Measurements from ENCODE around the gene RAE1.

Gene RAE1

DNA sequence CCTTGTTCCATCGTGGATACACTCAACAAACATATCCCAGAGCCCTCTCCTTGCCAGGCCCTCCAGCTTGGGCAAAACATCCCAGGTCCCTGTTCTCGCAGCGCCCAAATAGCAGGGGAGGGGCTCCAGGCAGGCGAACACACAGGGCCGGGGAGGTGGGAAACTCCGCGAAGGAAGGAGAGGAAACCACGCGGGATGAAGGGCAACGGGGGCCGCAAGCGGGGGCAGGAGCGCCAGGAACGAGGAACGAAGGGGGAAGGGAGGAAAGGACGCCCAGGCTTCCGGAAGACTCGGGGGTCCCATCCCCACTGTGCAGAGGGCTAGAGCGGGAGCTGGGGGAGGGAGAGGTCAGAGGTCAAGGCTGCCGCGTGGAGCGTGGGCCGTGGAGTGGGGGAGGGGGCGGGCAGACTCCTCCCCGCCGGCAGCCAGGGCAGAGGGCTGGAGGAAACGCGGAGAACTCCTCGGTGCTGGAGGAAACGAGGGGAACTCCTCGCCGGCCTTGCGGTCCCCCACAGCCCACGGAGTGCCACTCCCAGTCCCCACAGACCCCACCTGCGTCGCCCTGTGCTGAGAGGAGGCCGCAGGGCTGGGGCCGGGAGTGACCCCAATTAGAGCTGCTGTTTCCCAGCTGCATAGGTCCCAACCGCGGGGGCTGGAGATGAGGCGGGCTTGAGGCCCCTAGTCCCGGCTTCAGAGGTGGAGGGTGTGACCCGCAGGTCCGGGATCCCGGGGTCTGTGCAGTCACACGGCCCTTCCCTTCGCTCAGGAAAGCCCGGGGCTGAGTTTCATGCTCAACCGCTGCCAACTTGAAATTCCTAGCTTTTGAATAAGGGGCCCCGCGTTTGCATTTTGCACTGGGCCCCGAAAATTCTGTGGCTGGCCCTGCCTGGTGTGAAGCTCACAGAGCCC, 38.9 kb downstream of the RAE1 start:
- DNase-seq: no peak

DNA sequence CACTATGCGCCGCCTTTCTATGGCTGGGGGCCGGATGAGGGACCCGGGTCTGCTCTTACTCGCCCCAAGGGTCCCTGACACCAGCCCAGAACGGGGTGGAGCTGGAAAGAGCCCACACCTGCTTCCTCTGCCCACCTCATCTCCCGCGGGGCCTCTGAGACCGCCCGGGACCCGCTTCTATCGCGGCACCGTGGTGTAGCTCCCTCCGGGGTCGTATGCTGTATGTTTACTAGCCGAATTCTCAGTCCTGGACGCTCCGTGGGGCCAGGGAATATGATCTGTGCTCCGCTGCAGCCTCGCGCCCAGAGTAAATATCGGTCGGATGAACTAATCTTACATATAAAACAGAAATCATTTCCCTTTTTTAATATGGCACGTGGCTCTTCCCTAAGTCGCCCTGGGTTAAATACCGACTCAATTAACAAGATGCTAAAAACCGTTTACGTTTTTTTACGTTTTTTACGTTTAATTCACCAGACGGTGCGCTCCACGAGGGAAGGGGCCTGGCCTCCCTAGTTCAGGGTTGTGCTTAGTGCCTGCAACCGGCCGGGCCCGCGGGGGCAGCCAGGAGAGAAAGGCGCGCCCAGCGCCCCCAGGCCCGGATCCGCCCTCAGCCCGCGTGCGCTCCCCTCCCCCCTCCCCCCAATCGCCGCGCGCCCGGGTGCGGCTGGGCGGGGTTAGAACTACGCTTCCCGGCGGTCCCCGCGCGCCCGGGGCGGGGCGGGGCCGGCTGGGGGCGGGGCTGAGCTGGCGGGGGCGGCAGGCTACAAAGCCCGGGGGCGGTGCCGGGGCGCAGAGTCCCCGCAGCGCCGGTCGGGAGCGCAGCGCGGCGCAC, 39.8 kb downstream of the RAE1 start, which contains the start of gene RBM38:
Gene RBM38, plus strand, starts transcription at position 793 of the 835 bp plus-strand sequence. CDS start 186 bp downstream, outside the sequence.
- peak; percentile 30 for DNase-seq

DNA sequence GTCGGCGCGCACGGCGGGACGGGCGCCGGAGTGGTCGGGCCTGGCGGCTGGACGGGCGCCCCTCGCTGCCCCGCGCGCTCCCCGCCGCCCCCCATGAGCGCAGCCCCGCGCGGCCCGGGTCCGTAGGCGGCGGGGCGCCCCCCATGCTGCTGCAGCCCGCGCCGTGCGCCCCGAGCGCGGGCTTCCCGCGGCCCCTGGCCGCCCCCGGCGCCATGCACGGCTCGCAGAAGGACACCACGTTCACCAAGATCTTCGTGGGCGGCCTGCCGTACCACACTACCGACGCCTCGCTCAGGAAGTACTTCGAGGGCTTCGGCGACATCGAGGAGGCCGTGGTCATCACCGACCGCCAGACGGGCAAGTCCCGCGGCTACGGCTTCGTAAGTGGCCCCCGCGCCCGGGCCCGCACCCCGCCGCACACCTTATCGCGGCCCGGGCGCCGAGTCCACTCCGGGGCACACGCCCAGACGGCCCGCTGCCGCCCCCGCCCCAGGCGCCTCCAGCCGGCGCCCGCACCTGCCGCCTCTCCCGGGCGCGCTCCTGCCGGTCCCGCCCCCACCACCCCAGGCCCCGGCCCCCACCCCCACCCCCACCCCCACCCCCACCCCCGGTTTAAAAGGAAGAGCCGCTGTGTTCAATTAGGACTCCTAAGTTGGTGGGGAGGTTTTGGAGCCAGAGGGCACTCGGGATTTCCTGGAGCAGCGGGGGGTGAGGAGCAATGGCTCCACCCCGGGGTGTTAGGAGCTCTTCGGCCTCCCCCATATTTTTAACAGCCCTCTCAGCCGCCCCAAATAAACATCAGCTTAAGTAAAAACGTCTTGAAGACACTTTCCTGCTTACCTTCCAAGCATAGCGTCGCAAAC, 40.6 kb downstream of the RAE1 start:
- peak; percentile 6 for DNase-seq

DNA sequence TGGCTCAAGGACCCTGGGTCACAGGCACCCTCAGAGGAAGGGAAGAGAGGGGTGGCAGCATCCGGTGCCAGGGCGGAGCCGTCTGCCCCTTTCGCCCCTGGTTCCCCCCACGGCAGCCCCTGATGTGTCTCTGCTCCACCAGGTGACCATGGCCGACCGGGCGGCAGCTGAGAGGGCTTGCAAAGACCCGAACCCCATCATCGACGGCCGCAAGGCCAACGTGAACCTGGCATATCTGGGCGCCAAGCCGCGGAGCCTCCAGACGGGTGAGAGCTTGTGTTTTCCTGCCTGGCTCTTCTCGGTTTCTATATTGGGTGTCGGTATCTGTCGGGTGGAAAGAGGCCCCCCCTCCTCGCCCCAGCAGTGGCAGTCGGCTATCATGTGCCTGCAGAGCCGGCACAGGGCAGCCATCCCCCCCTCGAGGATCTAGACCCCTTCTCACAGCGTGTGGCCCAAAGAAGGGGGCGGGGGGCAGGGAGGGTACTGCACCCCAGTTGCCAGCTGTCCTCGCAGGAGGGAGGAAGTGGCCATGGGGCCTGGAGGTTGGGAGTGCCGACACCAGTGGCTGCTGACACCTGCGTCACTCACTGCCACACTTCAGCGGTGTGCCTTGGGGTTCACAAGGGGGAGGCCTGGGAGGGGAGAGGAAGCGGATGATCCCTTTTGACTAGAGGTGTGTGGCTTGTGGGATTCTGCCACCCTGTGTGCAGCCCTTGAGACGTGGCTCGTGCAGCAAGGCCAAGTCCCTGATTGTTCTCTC, 41.6 kb downstream of the RAE1 start:
- DNase-seq: peak; percentile 10

DNA sequence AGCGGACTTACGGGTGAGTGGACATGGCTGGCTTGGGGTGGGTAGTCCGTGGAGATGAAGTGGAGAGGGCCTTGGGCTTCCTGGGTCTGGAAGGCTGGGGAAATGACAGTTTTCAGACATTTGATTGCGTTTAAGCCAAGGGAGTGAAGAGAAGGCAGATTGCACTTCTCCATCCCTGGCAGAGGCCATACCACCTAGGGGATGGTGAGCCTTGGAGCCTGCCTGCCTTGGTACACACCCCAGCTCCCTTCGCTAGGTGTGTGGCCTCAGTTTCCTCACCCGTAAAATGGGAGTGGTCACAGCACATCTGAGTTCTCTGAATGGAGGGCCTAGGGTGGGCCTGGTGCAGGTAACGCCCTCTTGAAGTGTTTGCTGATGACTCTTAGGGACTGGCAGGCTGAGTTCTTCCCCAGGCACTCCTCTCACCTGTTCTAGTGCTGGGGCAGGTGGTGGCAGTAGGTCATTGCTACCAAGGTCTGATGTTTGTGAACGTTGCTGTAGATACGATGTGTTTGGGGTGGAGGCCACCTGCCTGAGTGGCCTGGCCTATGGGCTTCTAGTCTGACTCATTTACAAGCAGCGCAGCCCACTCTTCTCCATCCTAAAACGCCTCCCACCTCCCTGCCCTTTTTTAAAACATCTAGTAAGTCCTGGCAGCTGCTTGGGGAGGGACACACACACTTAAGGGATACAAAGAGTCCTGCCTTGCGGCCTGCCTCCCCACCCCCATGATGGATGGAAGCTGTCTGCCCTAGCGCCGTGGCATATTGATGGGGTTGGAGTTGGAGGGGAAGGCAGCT, 42.5 kb downstream of the RAE1 start:
- DNase-seq: peak; percentile 95

DNA sequence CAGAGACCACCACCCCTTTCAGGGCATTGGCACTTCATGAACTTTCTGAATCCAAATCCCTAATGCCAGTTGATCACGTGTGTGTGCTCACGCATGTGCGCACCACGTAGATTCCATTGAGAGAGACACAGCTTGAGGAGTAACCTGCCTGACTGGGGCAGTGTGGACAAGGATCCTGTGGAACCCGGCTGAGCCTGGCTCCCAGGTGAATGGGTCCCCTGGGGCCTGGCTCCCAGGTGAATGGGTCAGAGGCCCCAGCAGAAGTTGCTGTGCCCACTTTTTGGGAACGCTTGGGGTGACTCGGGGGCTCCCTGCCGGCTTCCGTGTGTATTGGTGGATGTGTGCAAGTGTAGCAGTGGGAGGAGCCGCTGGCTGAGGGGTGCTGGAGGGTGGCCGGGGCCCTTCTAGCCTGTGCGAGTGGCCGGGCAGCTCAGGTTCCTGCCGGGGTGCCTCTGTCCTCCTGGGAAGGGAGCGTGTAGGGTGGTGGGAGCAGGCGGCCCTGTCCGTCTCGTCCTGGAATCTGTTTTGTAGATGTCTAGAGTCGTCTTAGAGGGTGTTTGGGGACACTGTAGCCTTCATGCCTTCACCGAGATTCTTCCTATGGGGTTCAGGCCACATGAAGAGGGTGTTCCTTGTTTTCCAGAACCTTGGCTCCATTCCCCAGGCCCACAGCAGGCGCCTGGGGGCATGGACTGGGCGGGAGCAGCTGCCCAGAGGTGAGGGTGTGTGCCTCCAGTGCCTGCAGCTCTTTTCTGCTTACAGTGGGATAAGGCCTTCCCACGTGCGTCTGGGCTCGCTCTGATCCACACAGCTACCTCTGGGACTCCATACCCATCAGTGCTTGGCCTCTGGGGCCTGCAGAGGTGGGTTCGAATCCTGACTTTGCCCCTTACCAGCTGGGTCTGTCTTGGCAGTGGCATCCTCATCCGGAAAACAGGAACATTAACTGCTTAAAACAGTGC, 43.3 kb downstream of the RAE1 start:
- DNase-seq: no peak

DNA sequence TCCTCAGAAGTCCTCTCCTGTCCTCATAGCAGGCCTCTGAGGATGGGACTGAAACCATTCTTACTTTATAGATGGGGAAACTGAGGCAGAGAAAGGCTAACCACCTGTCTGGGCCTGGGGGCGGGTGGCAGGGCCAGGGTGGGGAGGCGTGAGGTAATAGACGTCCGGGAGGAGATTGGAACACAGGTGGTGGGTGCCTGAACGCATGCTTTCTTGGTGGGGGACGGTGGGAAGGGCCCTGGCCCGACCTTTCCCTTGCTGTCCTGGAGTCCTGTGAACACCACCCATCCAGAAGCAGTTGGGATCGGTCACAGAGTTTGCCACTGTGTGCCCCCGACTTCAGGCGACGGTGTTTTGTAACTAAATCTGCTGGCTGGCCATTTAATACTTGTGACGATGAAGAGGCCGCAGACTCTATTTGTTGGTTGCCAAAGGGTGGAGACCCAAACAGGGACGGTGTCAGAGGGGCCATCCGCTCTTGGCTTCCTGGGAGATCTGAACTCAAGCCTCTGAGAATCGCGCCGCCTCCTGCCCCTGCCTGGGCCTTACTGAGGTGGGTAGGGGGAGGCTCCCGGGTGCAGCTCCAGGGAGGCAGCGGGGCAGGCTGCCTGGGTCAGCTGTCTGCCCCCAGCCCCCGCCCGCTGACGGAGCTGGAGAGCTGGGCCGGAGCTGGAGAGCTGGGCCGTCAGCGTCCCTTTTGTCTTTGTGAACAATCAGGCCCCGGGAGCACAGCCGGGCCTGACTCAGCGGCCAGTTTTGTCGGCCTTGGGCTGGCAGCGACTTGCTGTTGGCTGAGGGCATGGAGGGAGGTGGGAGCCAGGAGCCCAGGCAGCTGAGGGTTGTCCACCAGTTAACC, 44.3 kb downstream of the RAE1 start:
- no peak for DNase-seq

DNA sequence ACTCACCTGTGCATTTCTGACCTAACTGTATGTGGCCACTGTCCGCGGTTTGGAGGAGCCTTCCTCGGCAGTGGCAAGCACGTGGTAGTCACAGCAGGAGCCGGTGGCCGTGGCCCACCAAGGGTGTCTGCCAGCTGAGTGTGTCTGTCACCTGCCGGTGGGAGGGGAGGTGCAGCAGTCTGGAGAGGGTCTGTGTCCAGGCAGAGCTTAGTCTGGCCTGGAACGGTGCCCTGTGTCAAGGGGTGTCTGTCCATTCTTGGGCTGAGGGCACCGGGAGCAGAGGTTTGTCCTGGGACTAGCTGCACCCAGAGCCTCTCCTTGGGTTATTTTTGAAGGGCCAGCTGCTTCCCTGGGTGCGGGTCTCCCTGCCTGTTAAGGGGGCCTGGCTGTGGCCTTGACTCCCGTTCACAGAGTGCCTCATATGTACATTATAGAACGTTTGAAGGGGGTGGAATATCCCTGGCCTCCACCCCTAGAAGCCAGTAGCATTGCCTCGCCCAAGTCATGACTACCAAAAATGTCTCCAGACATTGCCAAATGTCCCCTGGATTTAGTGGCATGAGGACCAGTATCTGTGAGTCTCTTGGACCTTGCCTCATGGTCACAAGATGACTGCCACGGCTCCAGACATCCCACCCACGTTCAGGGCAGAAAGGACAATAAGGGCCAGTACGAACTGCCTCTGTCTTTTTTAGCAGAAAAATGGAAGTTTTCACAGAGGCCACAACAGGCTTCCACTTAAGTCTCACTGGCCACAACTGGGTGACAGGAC, 45.3 kb downstream of the RAE1 start:
- no peak for DNase-seq

DNA sequence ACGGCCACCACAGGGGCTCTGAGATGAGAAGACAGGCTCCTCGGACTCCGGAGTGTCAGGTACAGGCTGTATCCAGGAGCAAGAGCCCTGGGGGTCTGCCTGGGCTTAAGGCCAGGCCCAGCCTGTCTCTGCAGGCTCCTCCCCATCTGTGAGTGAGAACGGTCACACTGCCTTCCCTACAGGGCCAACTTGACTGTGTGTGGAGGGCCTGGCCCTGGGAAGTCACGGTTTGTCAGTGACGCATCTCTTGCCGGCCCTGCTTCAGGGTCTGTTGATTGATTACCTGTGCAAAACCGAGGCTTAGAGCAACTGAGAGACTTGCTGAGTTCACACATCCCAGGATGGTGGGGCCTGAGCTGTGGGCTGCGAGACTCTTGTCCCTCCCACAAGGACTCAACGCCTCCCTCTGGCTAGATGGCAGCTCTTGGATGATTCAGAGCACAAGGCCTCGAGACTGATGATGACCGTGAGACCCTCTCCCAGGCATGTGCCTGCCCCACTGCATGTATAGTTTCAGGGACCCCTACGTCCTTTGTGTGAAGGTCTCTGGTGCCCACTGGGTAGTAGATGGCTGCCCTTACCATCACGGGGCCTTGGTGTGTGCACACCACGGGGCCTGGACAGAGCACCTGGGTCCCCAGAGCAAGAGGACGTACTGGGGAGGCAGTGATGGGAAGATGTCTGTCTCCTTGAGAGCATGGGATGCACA, 46.1 kb downstream of the RAE1 start:
- DNase-seq: no peak

DNA sequence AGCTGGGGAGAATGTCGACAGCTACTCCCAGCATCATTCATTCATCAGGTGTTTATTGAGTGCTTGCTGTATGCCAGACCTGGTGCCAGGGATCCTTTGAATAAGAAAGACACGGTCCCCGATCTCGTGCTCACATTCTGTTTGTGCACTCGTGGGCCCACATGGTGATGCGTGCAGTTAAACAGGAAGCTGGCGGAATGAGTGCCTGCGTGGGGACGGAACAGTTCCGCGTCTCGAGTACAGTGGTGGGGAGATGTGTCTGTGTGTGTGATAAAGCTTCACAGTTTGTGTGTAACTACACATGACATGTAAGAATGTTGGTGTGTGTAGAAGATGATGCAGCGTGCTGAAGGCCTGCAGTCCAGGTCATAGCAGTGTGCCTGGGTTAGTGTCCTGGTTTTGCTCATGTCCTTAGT, 46.6 kb downstream of the RAE1 start:
- no peak for DNase-seq

DNA sequence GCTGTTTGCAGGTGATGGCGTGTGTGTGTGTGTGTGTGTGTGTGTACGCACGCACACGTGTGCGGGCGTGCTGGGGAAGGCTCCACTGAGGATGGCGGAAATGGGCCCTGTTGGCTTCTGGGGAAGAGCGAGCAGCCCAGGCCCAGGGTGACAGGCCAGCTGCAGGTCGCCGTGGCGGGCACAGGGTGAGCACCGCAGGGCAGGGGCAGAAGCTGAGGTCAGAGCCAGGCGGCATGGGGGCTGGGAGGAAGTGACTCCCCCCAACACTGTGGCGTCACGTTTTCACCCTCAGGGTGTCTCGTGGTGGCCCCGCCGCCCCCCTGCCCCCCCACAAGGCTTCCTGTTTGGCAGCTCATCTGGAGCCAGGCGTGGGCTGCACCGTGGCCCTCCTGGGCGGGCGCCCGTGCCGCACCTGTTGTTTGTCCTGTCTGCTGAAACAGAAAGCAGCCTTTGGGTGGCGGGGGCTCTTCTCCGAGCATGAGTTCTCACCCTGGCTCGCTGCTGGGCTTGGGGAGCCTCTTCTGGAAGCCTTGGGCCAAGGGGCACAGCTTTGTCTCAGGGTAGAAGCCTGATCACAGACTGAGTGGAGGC, 47.3 kb downstream of the RAE1 start:
- peak; percentile 63 for DNase-seq

DNA sequence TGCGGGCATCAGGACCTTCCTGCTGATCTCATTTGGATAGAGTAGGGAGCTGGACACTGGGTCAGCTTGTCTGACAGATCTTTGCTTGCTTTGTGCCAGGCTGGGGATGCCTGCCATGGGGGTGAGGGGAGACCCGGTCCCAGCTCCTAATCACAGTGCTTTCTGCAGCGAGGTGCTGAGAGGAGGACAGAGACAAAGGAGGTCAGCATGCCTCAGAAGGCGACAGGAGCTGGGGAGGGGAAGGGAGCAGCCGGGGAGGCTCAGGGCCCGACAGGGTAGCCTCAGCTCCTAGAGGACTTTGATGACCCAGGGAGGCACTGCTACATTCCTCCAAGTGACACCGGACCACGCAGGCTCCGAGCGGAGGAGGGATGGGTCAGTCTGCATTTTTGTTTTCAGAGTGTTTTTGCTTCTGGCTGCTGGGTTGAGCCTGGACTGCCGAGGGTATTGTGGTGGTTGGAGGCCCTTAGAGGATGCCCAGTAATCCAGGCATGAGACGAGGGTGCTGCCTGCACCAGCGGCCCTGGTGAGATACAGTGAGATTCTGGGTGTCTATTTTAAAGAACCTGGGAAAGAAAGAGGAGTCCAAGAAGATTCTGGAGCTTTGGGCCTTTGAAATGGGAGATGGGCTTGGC, 48.0 kb downstream of the RAE1 start:
- no peak for DNase-seq

DNA sequence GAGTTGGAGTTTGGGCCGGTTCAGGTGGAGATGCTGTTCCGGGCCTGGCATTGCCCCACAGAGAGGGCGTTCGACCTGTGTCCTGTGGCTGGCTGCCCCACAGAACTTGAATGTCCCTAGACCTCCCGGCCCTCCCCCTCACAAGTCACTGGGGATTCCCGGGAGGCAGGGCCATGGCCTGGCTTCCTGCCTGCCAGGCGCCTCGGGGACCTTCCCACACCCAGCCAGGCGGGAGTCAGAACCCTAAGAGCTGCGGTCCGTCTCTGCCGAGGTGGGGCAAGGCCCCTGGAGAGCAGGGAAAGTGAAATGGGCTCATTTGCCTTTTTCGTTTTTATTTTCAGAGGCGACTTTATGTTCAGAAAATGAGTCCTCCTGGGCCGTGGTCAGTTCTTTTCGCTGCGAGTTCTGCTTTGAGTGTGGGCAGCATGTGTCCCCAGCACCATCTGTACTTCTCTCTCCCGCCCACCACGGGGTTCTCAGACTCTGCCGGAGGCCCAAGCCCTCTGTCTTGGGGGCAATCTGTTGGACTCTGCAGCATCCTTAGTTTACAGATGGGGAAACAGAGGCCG, 48.6 kb downstream of the RAE1 start:
- no peak for DNase-seq

DNA sequence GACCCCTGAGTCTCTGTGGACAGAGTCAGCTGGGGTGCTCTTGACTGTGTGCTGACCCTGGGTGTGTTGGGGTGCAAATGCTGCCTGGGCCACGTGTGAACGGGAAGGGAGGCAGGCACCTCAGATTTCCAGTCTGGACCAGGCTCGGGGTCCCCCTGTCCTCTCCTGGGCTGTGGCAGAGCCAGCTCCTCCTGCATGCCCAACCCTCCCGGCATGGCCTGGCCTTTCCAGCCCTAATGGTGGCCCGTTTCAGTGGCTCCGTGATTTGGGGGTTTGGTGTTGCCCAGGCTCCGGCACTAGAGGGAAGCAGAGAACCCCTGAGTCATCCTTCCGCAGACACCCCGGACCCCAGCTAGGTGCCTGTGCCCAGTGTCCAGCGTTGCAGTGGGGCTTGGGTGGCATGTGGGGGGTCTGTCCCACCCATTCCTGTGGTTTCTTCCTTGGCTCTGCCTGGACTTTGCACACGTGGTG, 49.2 kb downstream of the RAE1 start:
- no peak for DNase-seq

DNA sequence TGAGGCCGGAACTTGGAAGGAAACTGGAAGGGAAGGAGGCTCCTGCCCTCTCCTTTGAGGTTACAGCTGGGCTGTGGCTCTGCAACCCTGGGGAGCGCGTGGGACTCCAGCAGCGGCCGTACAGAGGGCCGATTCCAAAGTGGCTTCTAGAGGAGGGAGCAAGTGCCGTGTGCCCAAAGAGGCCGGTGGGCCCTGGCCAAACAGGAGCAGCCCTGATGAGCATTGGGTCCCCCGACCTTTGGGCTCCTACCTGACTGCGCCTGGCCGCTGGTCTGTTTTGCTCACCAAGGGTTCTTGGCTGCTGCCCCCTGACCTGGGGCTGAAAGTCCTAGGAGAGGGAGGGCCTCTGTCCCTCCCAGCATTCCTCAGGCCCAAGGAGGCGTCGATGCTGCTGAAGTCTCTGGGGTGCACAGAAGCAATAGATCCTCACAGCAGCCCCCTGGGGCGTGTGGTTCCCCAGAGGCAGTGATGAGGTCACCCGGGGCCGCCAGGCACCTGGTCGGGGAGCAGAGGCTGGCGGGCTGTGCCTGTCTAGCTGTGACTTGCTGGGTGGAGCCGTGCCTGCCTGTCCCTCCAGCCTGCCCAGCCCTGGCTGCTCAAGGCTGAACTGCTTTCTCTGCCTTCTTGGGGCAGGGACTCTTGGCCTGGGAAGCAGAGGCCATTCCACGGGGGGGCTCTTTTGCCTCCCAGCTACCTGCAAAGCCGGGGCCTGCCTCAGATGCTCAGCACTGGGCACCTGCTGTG, 49.9 kb downstream of the RAE1 start:
- DNase-seq: no peak

Data from NCI-H510A treated with DMSO at 0.1 percent for 48 hours (cell line).